T-helper 17 cell (primary cell): ENCODE results near the gene ERI2. TPM values are rescaled to one million over a fixed set of nuclear protein-coding genes. Genes with fewer than 3 reads are reported as not detected.

Source experiments
- ATAC-seq: fragments of 150-1000 bp; cut with Tn5 transposase; 2 replicates; pipeline ENCODE4 v1.10.0; 2021; ENCODE audit warnings: mild to moderate bottlenecking, moderate library complexity
- DNase-seq, 3 donors: peaks; one replicate each; pipeline versions ENCODE4 v3.0.0 to v3.0.0-alpha.2; 2020 to 2021
- H3K9me3 ChIP-seq: one replicate; pipeline ENCODE4 v1.7.0; 2013; ENCODE audit warnings: low read length, mild to moderate bottlenecking; ENCODE audit not compliant: control insufficient read depth, poor library complexity, severe bottlenecking
- H3K27ac Mint-ChIP-seq: one replicate; pipeline ENCODE4 v1.8.0; 2022; ENCODE audit warnings: mild to moderate bottlenecking, moderate library complexity, mixed read lengths
- H3K27me3 Mint-ChIP-seq: one replicate; pipeline ENCODE4 v1.8.0; 2022; ENCODE audit warnings: mixed read lengths
- H3K36me3 Mint-ChIP-seq: one replicate; pipeline ENCODE4 v1.8.0; 2022; ENCODE audit warnings: low read depth, mixed read lengths
- H3K4me1 Mint-ChIP-seq: one replicate; pipeline ENCODE4 v1.8.0; 2022; ENCODE audit warnings: mild to moderate bottlenecking, mixed read lengths
- H3K4me3 Mint-ChIP-seq: one replicate; pipeline ENCODE4 v1.8.0; 2022; ENCODE audit warnings: mild to moderate bottlenecking, moderate library complexity, mixed read lengths
- total RNA-seq, 4 donors: library from RNA in 2 of 4; stranded (reverse) in 2 of 4; gene quantifications; one replicate each; pipeline ENCODE4 v1.2.3 and lab custom pipeline; 2022 to 2026

The ERI2 gene
- 1 to 10 TPM; 2.1 to 2.3 TPM for total RNA-seq
- 3.3 to 3.9 reads per million in 2 donors for total RNA-seq (lab: John Stamatoyannopoulos, UW)

GRCh38 chr16:20806168-20807050 lies at the start of gene ERI2, which contains the start of gene REXO5:
ERI2 (minus strand) TSS chr16:20806472; CDS start chr16:20806430, 42 bp downstream.
REXO5 (plus strand) TSS chr16:20806527; CDS start chr16:20806954, 427 bp downstream.
- peak; percentile 90 for ATAC-seq
- peak; percentile 50 to 59 (median 52) for DNase-seq
- no peaks in the 10 kb centered on the region for H3K27me3 Mint-ChIP-seq
- H3K4me1 Mint-ChIP-seq, result peaks cover 16% of the 10 kb centered on the region
- H3K4me3 Mint-ChIP-seq, result peak within 1 kb of the TSS; percentile 97
- no peaks in the 10 kb centered on the region for H3K9me3 ChIP-seq
- peak within 1 kb of the TSS; percentile 95 for H3K27ac Mint-ChIP-seq
- no peaks in the 10 kb centered on the region for H3K36me3 Mint-ChIP-seq

DNA sequence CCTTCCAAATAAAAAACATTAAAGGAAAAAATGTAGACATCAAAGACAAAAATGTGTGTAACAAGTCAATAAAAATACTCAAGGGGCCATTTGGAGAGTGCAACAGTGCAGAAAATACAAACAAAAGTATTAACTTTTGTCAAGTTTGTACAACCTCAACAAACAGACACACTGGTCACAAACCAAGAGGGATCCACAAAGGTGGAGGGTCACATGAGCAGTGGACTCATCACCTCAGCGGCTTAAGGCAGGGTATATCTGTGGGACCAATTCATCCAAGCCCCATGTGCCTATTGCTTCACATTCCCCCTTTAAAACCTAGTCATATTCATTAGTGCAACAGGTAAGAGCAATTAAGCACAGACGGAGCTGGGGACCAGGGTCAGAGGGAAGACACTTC lies 48.7 kb upstream of the ERI2 start:
- ATAC-seq (no peak), DNase-seq (no peak)
- peaks cover 2% of the 10 kb centered on the region for H3K36me3 Mint-ChIP-seq
- no peaks in the 10 kb centered on the region for H3K4me1 Mint-ChIP-seq
- H3K27me3 Mint-ChIP-seq, result no peaks in the 10 kb centered on the region
- H3K4me3 Mint-ChIP-seq, result no peak overlapping the region
- H3K9me3 ChIP-seq, result no peaks in the 10 kb centered on the region
- no peak overlapping the region for H3K27ac Mint-ChIP-seq

GRCh38 chr16:20853981-20854620 lies 47.8 kb upstream of the ERI2 start:
- peaks cover 2% of the 10 kb centered on the region for H3K36me3 Mint-ChIP-seq
- DNase-seq (no peak), ATAC-seq (no peak)
- H3K4me3 Mint-ChIP-seq, result no peak overlapping the region
- no peak overlapping the region for H3K27ac Mint-ChIP-seq
- no peaks in the 10 kb centered on the region for H3K4me1 Mint-ChIP-seq
- no peaks in the 10 kb centered on the region for H3K9me3 ChIP-seq
- no peaks in the 10 kb centered on the region for H3K27me3 Mint-ChIP-seq

GRCh38 chr16:20853143-20853542 lies 46.9 kb upstream of the ERI2 start:
- Mint-ChIP-seq H3K27ac (peak overlapping the region; percentile 3), H3K36me3 (no peaks in the 10 kb centered on the region), H3K4me1 (no peaks in the 10 kb centered on the region), H3K4me3 (no peak overlapping the region), H3K27me3 (no peaks in the 10 kb centered on the region)
- ATAC-seq (no peak), DNase-seq (no peak)
- H3K9me3 ChIP-seq, result no peaks in the 10 kb centered on the region

DNA sequence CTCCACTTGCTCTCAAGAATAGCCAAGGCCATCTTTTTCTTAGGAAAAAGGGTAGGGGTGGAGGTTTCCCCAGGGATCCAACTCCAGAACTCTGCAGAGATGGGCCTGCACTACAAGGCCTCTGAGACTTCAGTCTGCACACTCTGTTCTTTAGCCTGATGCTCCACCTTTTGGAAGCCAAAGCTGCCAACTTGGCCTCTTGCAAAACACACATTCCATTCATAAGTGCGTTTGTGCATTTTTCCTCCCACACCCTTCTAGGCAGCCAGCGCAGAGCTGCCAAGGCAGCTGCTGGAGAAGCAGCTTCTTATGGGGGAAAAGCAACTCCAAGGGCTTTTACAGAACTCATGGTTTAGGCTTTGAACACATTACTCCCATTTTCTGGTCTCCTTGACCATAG lies 45.3 kb upstream of the ERI2 start:
- H3K9me3 ChIP-seq, result no peaks in the 10 kb centered on the region
- Mint-ChIP-seq H3K27me3 (no peaks in the 10 kb centered on the region), H3K27ac (no peak overlapping the region), H3K36me3 (no peaks in the 10 kb centered on the region), H3K4me1 (no peaks in the 10 kb centered on the region), H3K4me3 (no peak overlapping the region)
- DNase-seq, result no peak
- no peak for ATAC-seq

GRCh38 chr16:20850981-20851380 lies 44.7 kb upstream of the ERI2 start:
- no peaks in the 10 kb centered on the region for H3K4me1 Mint-ChIP-seq
- H3K4me3 Mint-ChIP-seq, result no peak overlapping the region
- no peak for ATAC-seq
- no peaks in the 10 kb centered on the region for H3K9me3 ChIP-seq
- no peaks in the 10 kb centered on the region for H3K36me3 Mint-ChIP-seq
- no peaks in the 10 kb centered on the region for H3K27me3 Mint-ChIP-seq
- no peak overlapping the region for H3K27ac Mint-ChIP-seq
- DNase-seq, result no peak

DNA sequence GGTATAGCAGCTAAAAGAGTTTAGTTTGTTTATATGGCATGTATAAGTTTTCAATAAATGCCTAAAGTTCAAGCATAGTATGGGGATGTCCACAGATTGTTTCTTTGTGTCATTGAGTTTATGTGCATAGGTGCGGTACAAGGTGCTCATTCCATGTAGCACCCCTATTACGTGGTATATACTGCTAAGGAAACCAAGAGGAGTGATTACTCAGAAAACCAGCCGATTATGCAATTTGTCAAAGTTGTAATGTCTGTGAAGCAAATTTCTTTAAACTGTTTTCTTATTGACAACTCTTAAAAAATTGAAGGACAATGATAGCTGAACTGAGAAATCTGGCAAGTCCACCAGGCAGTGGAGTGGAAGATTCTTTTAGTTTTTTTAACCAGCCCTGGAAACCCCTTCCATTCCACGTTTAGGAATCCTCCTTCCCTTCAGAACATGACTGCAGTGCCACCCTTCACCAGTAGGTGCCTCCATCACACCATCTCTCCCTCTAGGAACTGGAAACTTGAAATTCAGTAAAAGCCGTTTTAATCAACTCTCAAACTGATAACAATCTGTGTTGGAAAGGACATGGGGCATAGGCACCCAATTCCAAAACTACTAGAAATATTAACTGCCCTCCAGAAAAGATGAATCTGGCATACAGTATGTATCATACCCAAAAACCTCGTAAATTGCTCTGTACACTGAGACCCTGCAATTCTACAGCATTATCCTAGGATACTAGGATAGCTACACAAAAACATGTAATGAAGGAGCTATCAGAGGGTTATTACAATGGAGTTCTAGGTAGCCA lies 43.5 kb upstream of the ERI2 start:
- Mint-ChIP-seq H3K4me3 (no peak overlapping the region), H3K4me1 (peaks cover 9% of the 10 kb centered on the region), H3K27ac (no peak overlapping the region), H3K27me3 (no peaks in the 10 kb centered on the region), H3K36me3 (no peaks in the 10 kb centered on the region)
- DNase-seq (peak; percentile 32 to 54 (median 34)), ATAC-seq (peak; percentile 60)
- H3K9me3 ChIP-seq, result no peaks in the 10 kb centered on the region

GRCh38 chr16:20847550-20847949 lies 41.3 kb upstream of the ERI2 start:
- DNase-seq (no peak), ATAC-seq (no peak)
- H3K27me3 Mint-ChIP-seq, result no peaks in the 10 kb centered on the region
- H3K4me1 Mint-ChIP-seq, result peaks cover 19% of the 10 kb centered on the region
- no peaks in the 10 kb centered on the region for H3K9me3 ChIP-seq
- H3K4me3 Mint-ChIP-seq, result no peak overlapping the region
- no peaks in the 10 kb centered on the region for H3K36me3 Mint-ChIP-seq
- H3K27ac Mint-ChIP-seq, result no peak overlapping the region

- peaks cover 19% of the 10 kb centered on the region for H3K4me1 Mint-ChIP-seq
- no peaks in the 10 kb centered on the region for H3K36me3 Mint-ChIP-seq
- DNase-seq (no peak), ATAC-seq (no peak)
- no peak overlapping the region for H3K4me3 Mint-ChIP-seq
- H3K27ac Mint-ChIP-seq, result no peak overlapping the region
- no peaks in the 10 kb centered on the region for H3K27me3 Mint-ChIP-seq
- H3K9me3 ChIP-seq, result no peaks in the 10 kb centered on the region
Measured at GRCh38 chr16:20846551-20846950, 40.3 kb upstream of the ERI2 start.

DNA sequence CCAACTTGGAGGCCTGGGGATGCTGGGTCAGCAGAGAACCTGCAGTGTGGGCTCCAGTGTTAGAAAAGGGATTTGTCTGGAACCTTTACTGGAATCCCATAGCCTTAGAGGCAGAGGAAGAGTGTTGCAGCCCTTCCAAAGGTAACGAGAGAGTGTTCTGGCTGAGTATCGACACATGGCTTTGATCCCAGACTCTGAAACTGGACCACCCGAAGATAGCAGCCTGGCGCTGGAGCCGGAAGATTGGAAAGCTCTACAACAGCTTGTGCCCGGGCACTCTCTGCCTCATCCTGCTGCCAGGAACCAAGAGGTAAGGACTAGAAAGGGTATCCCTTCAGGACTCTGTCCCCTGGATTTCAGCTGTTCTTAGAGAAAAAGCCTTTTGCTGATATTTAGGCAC lies 39.8 kb upstream of the ERI2 start:
- no peaks in the 10 kb centered on the region for H3K9me3 ChIP-seq
- no peak for DNase-seq
- H3K36me3 Mint-ChIP-seq, result no peaks in the 10 kb centered on the region
- H3K4me3 Mint-ChIP-seq, result no peak overlapping the region
- ATAC-seq, result no peak
- H3K27ac Mint-ChIP-seq, result no peak overlapping the region
- no peaks in the 10 kb centered on the region for H3K27me3 Mint-ChIP-seq
- H3K4me1 Mint-ChIP-seq, result peaks cover 19% of the 10 kb centered on the region

GRCh38 chr16:20844588-20844987 lies 38.3 kb upstream of the ERI2 start:
- H3K27ac Mint-ChIP-seq, result peak overlapping the region; percentile 87
- peak overlapping the region; percentile 49 for H3K4me3 Mint-ChIP-seq
- ATAC-seq (peak; percentile 63), DNase-seq (no peak)
- no peaks in the 10 kb centered on the region for H3K36me3 Mint-ChIP-seq
- H3K27me3 Mint-ChIP-seq, result no peaks in the 10 kb centered on the region
- no peaks in the 10 kb centered on the region for H3K9me3 ChIP-seq
- H3K4me1 Mint-ChIP-seq, result peaks cover 19% of the 10 kb centered on the region

GRCh38 chr16:20844054-20844453 lies 37.8 kb upstream of the ERI2 start:
- DNase-seq (no peak), ATAC-seq (peak; percentile 57)
- peaks cover 19% of the 10 kb centered on the region for H3K4me1 Mint-ChIP-seq
- no peaks in the 10 kb centered on the region for H3K27me3 Mint-ChIP-seq
- H3K4me3 Mint-ChIP-seq, result peak overlapping the region; percentile 39
- H3K27ac Mint-ChIP-seq, result peak overlapping the region; percentile 87
- no peaks in the 10 kb centered on the region for H3K36me3 Mint-ChIP-seq
- H3K9me3 ChIP-seq, result no peaks in the 10 kb centered on the region

DNA sequence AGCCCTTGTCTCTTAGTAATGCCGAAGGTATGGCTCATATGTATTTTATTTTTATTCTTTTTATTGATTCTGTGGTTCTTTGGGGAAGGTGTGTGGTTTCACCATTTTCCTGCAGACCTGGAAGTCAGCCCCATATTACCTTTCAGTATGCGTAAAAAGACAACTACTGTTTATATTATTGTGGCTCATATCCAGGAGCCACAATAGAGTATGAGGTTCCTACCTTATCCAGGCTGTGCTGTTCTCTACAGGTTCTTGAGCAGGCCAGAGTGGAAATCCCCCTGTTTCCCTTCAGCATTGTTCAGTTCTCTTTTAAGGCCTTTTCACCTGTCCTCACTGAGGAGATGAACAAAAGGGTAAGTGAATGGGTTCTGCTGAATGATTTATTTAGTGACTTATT lies 33.2 kb upstream of the ERI2 start:
- no peak overlapping the region for H3K27ac Mint-ChIP-seq
- peaks cover 8% of the 10 kb centered on the region for H3K4me1 Mint-ChIP-seq
- H3K4me3 Mint-ChIP-seq, result no peak overlapping the region
- no peak for DNase-seq
- H3K9me3 ChIP-seq, result no peaks in the 10 kb centered on the region
- no peaks in the 10 kb centered on the region for H3K27me3 Mint-ChIP-seq
- no peaks in the 10 kb centered on the region for H3K36me3 Mint-ChIP-seq
- ATAC-seq, result no peak
